Stomach (tissue), 9 donors: ENCODE data around the gene RXFP2. TPM values are rescaled to one million over a fixed set of nuclear protein-coding genes. Genes with fewer than 3 reads are reported as not detected.

Experiments
- DNase-seq, 2 donors: peaks; one replicate each; pipeline versions ENCODE4 v3.0.0 to v3.0.0-alpha.2; 2013 to 2019
- H3K27ac ChIP-seq, 5 donors: fragments of 200-600 bp in 4 of 5; sonication (generic) in 4 of 5; one replicate each; pipeline ENCODE4 v1.5.1; 2013 to 2019; ENCODE audit warnings: mild to moderate bottlenecking in 1 of 5, moderate library complexity in 1 of 5
- H3K27me3 ChIP-seq, 3 donors: fragments of 200-600 bp; sonication (generic); one replicate each; pipeline ENCODE4 v1.5.1; 2017 to 2019; ENCODE audit warnings: mixed run types in 1 of 3
- H3K36me3 ChIP-seq, 4 donors: fragments of 200-600 bp; sonication (generic); 1 replicate in 3 of 4; 2 replicates in 1 of 4; pipeline ENCODE4 v1.5.1; 2016 to 2019
- H3K4me1 ChIP-seq, 4 donors: fragments of 200-600 bp; sonication (generic); one replicate each; pipeline ENCODE4 v1.5.1; 2016 to 2019
- H3K4me3 ChIP-seq, 4 donors: fragments of 200-600 bp; sonication (generic) in 3 of 4; one replicate each; pipeline ENCODE4 v1.5.1; 2016 to 2019; ENCODE audit warnings: mild to moderate bottlenecking in 1 of 4
- H3K9me3 ChIP-seq, 4 donors: fragments of 200-600 bp; sonication (generic); one replicate each; pipeline ENCODE4 v1.5.1; 2016 to 2019
- EP300 ChIP-seq: sonication (generic); formaldehyde crosslinking; IDR thresholded peaks from one replicate; pipeline ENCODE4 v1.6.1; 2017; ENCODE audit warnings: antibody characterized with exemption
- POLR2A ChIP-seq, 4 donors: fragments of 450-650 bp; IDR thresholded peaks; one replicate each; pipeline ENCODE4 v1.6.1; 2016; ENCODE audit warnings: antibody characterized with exemption in 4 of 4, control low read depth in 2 of 4, mild to moderate bottlenecking in 1 of 4, moderate library complexity in 1 of 4
- POLR2AphosphoS5 ChIP-seq, 3 donors: sonication (generic); formaldehyde crosslinking; IDR thresholded peaks; one replicate each; pipeline ENCODE4 v1.6.1; 2016; ENCODE audit warnings: antibody characterized with exemption in 3 of 3
- WGBS, 5 donors: extraction: QIAGEN DNeasy Blood & Tissue Kit in 3 of 5; methylation state at CpG; one replicate each; pipeline versions ENCODE4 v1.1.5 to v1.1.7; 2013 to 2018; 5-methylcytosine and 5-hydroxymethylcytosine counted together
- intact Hi-C: fragments of 100-400 bp; cut with DNase I; formaldehyde crosslinking; loops from one replicate; pipeline ENCODE4 v1.15.1; 2023; ENCODE audit warnings: low total_unique reads
- polyA plus RNA-seq, 3 donors: library from polyadenylated mRNA; stranded (reverse); fragments of 200-250 nt; gene quantifications; one replicate each; pipeline ENCODE4 v1.2.3, GENCODE V29; 2013
- total RNA-seq, 5 donors: library from RNA; depleted of rRNA; stranded (reverse); fragments of >200 nt; gene quantifications; one replicate each; pipeline versions ENCODE4 v1.1.0 to v1.2.3, GENCODE V29; 2014 to 2016
- TF ChIP-seq, protein P1 (sequence below), 7 experiments: fragments of 450-650 bp in 4 of 7; fragments of 200-600 bp in 3 of 7; sonication (generic) in 3 of 7; IDR thresholded peaks; one replicate each; pipeline ENCODE4 v1.5.1; 2016 to 2019; ENCODE audit warnings: antibody characterized with exemption in 7 of 7, control low read depth in 2 of 7, mild to moderate bottlenecking in 1 of 7
- donor health status: healthy with polysubstance abuse.
- donor health status: Bipolar disorder and iron deficiency.
- donor health status: healthy.

Gene RXFP2
- total and polyA plus RNA-seq, 8 donors: not detected

GRCh38 chr13:31773538-31773937 is 34.2 kb downstream of the RXFP2 start:
- no peak for DNase-seq
- Histone ChIP-seq H3K4me1 (peaks cover 0 to 9% (median 3%) of the 10 kb centered on the region in 4 donors), H3K27me3 (no peaks in the 10 kb centered on the region), H3K27ac (no peak overlapping the region), H3K9me3 (no peaks in the 10 kb centered on the region), H3K36me3 (no peaks in the 10 kb centered on the region), H3K4me3 (no peak overlapping the region)
- no peak for TF ChIP-seq EP300
- no peak for TF ChIP-seq POLR2AphosphoS5 (IDR thresholded peaks at IDR 0.05)
- TF ChIP-seq, protein P1, sequence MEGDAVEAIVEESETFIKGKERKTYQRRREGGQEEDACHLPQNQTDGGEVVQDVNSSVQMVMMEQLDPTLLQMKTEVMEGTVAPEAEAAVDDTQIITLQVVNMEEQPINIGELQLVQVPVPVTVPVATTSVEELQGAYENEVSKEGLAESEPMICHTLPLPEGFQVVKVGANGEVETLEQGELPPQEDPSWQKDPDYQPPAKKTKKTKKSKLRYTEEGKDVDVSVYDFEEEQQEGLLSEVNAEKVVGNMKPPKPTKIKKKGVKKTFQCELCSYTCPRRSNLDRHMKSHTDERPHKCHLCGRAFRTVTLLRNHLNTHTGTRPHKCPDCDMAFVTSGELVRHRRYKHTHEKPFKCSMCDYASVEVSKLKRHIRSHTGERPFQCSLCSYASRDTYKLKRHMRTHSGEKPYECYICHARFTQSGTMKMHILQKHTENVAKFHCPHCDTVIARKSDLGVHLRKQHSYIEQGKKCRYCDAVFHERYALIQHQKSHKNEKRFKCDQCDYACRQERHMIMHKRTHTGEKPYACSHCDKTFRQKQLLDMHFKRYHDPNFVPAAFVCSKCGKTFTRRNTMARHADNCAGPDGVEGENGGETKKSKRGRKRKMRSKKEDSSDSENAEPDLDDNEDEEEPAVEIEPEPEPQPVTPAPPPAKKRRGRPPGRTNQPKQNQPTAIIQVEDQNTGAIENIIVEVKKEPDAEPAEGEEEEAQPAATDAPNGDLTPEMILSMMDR (IDR thresholded peaks at IDR 0.05): no peak
- no peak for TF ChIP-seq POLR2A (IDR thresholded peaks at IDR 0.05)
- WGBS, 5 donors: 35 to 53% (median 49%) methylated on average over 4 of the region's 4 CpGs
- intact Hi-C loops: no loop called here

GRCh38 chr13:31774186-31774750 is 34.9 kb downstream of the RXFP2 start:
- no peaks in the 10 kb centered on the region for H3K36me3 ChIP-seq
- peaks cover 0 to 9% (median 3%) of the 10 kb centered on the region in 4 donors for H3K4me1 ChIP-seq
- H3K4me3 ChIP-seq: no peak overlapping the region
- no peak for DNase-seq
- TF ChIP-seq POLR2A (IDR thresholded peaks at IDR 0.05) (no peak), EP300 (no peak), POLR2AphosphoS5 (IDR thresholded peaks at IDR 0.05) (no peak)
- TF ChIP-seq, protein P1 (IDR thresholded peaks at IDR 0.05): no peak
- intact Hi-C loops: no loop called here
- WGBS, 5 donors: 92 to 96% (median 95%) methylated on average over 5 of the region's 5 CpGs
- no peak overlapping the region for H3K27ac ChIP-seq
- no peaks in the 10 kb centered on the region for H3K9me3 ChIP-seq
- no peaks in the 10 kb centered on the region for H3K27me3 ChIP-seq

DNA sequence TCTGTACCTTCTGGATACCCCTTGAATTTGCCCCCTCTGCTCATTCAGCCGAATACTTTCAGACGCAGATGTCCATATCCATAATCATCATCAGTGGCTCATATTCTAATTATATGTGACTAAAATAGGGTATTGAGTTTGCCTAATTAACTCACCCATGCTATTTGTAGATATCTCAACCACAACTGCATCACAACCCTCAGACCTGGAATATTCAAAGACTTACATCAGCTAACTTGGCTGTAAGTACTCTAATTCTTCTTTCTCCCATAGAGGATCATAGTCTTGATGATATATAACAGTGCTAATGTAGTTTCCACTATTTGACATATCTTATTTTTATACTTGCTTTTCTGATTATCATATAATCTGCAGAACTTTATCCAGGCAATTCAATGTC is 35.8 kb downstream of the RXFP2 start:
- H3K36me3 ChIP-seq: no peaks in the 10 kb centered on the region
- no peak for DNase-seq
- no peaks in the 10 kb centered on the region for H3K9me3 ChIP-seq
- intact Hi-C loops: no loop called here
- peaks cover 0 to 9% (median 3%) of the 10 kb centered on the region in 4 donors for H3K4me1 ChIP-seq
- 95 to 100% (median 97%) methylated on average over 2 of the region's 2 CpGs for WGBS, 5 donors
- H3K27ac ChIP-seq: no peak overlapping the region
- no peak overlapping the region for H3K4me3 ChIP-seq
- TF ChIP-seq POLR2AphosphoS5 (IDR thresholded peaks at IDR 0.05) (no peak), POLR2A (IDR thresholded peaks at IDR 0.05) (no peak), EP300 (no peak)
- TF ChIP-seq, protein P1 (IDR thresholded peaks at IDR 0.05): no peak
- no peaks in the 10 kb centered on the region for H3K27me3 ChIP-seq

GRCh38 chr13:31775686-31776085 is 36.4 kb downstream of the RXFP2 start:
- DNase-seq: peak in 1 of 2 donors; percentile 13
- no peak overlapping the region for H3K4me3 ChIP-seq
- 55 to 74% (median 64%) methylated on average over 3 of the region's 3 CpGs for WGBS, 5 donors
- intact Hi-C loops: no loop called here
- H3K9me3 ChIP-seq: no peaks in the 10 kb centered on the region
- no peaks in the 10 kb centered on the region for H3K36me3 ChIP-seq
- H3K27me3 ChIP-seq: no peaks in the 10 kb centered on the region
- TF ChIP-seq, protein P1 (IDR thresholded peaks at IDR 0.05): no peak
- TF ChIP-seq EP300: no peak
- no peak for TF ChIP-seq POLR2A (IDR thresholded peaks at IDR 0.05)
- no peak for TF ChIP-seq POLR2AphosphoS5 (IDR thresholded peaks at IDR 0.05)
- H3K4me1 ChIP-seq: peaks cover 0 to 9% (median 3%) of the 10 kb centered on the region in 4 donors
- H3K27ac ChIP-seq: no peak overlapping the region
